IMR-90 (cell line): Measurements from ENCODE around the gene ACSL4. TPM values are rescaled to one million over a fixed set of nuclear protein-coding genes. Genes with fewer than 3 reads are reported as not detected.

Experiments used
- ATAC-seq: fragments of 200-7000 bp; cut with Tn5 transposase; 2 replicates; pipeline ENCODE4 v1.9.1; 2020; ENCODE audit warnings: low read depth, mild to moderate bottlenecking, moderate library complexity
- BruUV-seq: library from RNA; stranded (reverse); fragments of 400-500 nt; replicated peaks from 2 replicates; lab custom pipeline; 2021; lab: Mats Ljungman, UMichigan
- CTCF ChIA-PET: fragments of 300-600 bp; formaldehyde crosslinking; extraction: SDS; loops from one replicate; lab custom pipeline; 2021; ENCODE audit warnings: antibody characterized with exemption; lab: Yijun Ruan, JAX
- POLR2A ChIA-PET: fragments of 300-600 bp; sonication (Branson Sonifier 250); formaldehyde crosslinking; loops from one replicate; lab custom pipeline; 2022; ENCODE audit warnings: antibody characterized with exemption; ENCODE audit not compliant: unreplicated experiment; lab: Charles Lee
- DNase-seq: peaks from one replicate; pipeline ENCODE4 v3.0.0; 2013
- H2AFZ ChIP-seq: replicated peaks from 2 replicates; pipeline ENCODE3; 2013; ENCODE audit warnings: low read length, mild to moderate bottlenecking; ENCODE audit not compliant: poor library complexity
- H2AK5ac ChIP-seq: 2 replicates; pipeline ENCODE4 v1.6.1; 2013; ENCODE audit warnings: low read depth, low read length, inconsistent platforms
- H2AK9ac ChIP-seq: replicated peaks from 2 replicates; pipeline ENCODE3; 2013; ENCODE audit warnings: mild to moderate bottlenecking, low read depth, low read length, moderate library complexity; ENCODE audit not compliant: poor library complexity
- H2BK120ac ChIP-seq: 2 replicates; pipeline ENCODE4 v1.6.1; 2013; ENCODE audit warnings: low read depth, low read length, inconsistent platforms
- H2BK15ac ChIP-seq: 3 replicates; pipeline ENCODE4 v1.6.1; 2013; ENCODE audit warnings: low read depth, low read length, inconsistent platforms
- H2BK20ac ChIP-seq: 2 replicates; pipeline ENCODE4 v1.6.1; 2013; ENCODE audit warnings: low read depth, mild to moderate bottlenecking, inconsistent platforms, low read length, moderate library complexity
- H2BK5ac ChIP-seq: 2 replicates; pipeline ENCODE4 v1.6.1; 2013; ENCODE audit warnings: mild to moderate bottlenecking, low read depth, low read length, inconsistent platforms; ENCODE audit not compliant: poor library complexity, severe bottlenecking
- H3K14ac ChIP-seq: replicated peaks from 2 replicates; pipeline ENCODE4 v1.6.1; 2013; ENCODE audit warnings: low read depth, low read length, inconsistent platforms
- H3K18ac ChIP-seq: 2 replicates; pipeline ENCODE4 v1.6.1; 2013; ENCODE audit warnings: low read depth, low read length, control low read depth
- H3K23ac ChIP-seq: 2 replicates; pipeline ENCODE4 v1.6.1; 2013; ENCODE audit warnings: low read depth, low read length, inconsistent platforms
- H3K27ac ChIP-seq: 2 replicates; pipeline ENCODE4 v1.5.1; 2013; ENCODE audit warnings: mild to moderate bottlenecking, control low read depth, low read length; ENCODE audit not compliant: insufficient read depth
- H3K27me3 ChIP-seq: 2 replicates; pipeline ENCODE4 v1.6.1; 2013; ENCODE audit warnings: low read length; ENCODE audit not compliant: control insufficient read depth, insufficient read depth
- H3K36me3 ChIP-seq: 2 replicates; pipeline ENCODE4 v1.6.1; 2013; ENCODE audit warnings: low read length, mixed read lengths; ENCODE audit not compliant: control insufficient read depth, insufficient read depth
- H3K4ac ChIP-seq: 2 replicates; pipeline ENCODE4 v1.6.1; 2013; ENCODE audit warnings: low read depth, low read length, inconsistent platforms
- H3K4me1 ChIP-seq: 2 replicates; pipeline ENCODE4 v1.6.1; 2013; ENCODE audit warnings: low read length, mixed read lengths; ENCODE audit not compliant: control insufficient read depth, insufficient read depth
- H3K4me2 ChIP-seq: 2 replicates; pipeline ENCODE4 v1.6.1; 2013; ENCODE audit warnings: low read depth, mild to moderate bottlenecking, control low read depth, low read length, moderate library complexity
- H3K4me3 ChIP-seq: 2 replicates; pipeline ENCODE4 v1.5.1; 2013; ENCODE audit warnings: low read depth, mild to moderate bottlenecking, control low read depth, low read length, moderate library complexity; ENCODE audit not compliant: insufficient read depth
- H3K56ac ChIP-seq: 2 replicates; pipeline ENCODE4 v1.6.1; 2013; ENCODE audit warnings: low read length, inconsistent platforms; ENCODE audit not compliant: insufficient read depth; ENCODE audit errors: extremely low read depth
- H3K79me1 ChIP-seq, 2 experiments: 2 replicates each; pipeline ENCODE4 v1.6.1; 2013; ENCODE audit warnings: low read length in 2 of 2, inconsistent platforms in 1 of 2, low read depth in 1 of 2
- H3K9ac ChIP-seq: 2 replicates; pipeline ENCODE4 v1.6.1; 2013; ENCODE audit warnings: low read depth, low read length, control low read depth
- H3K9me1 ChIP-seq: 2 replicates; pipeline ENCODE4 v1.6.1; 2013; ENCODE audit warnings: low read length, inconsistent platforms; ENCODE audit not compliant: insufficient read depth
- H3K9me3 ChIP-seq: 2 replicates; pipeline ENCODE4 v1.6.1; 2013; ENCODE audit warnings: low read length; ENCODE audit not compliant: control insufficient read depth, insufficient read depth
- H4K20me1 ChIP-seq: 2 replicates; pipeline ENCODE4 v1.6.1; 2013; ENCODE audit warnings: low read length, inconsistent platforms; ENCODE audit not compliant: insufficient read depth
- H4K5ac ChIP-seq: 2 replicates; pipeline ENCODE4 v1.6.1; 2013; ENCODE audit warnings: mild to moderate bottlenecking, low read depth, low read length, control low read depth
- H4K8ac ChIP-seq, 2 experiments: 2 replicates each; pipeline ENCODE4 v1.6.1; 2013; ENCODE audit warnings: low read depth in 2 of 2, low read length in 2 of 2, control low read depth in 1 of 2, inconsistent platforms in 1 of 2
- H4K91ac ChIP-seq: 2 replicates; pipeline ENCODE4 v1.6.1; 2013; ENCODE audit warnings: low read depth, low read length, inconsistent platforms; ENCODE audit not compliant: insufficient read depth
- BHLHE40 ChIP-seq: fragments of 150-350 bp; IDR thresholded peaks from 2 replicates; pipeline ENCODE4 v1.6.1; 2016; ENCODE audit warnings: mild to moderate bottlenecking, low read depth, low read length
- CEBPB ChIP-seq: IDR thresholded peaks from 2 replicates; pipeline ENCODE4 v1.6.1; 2012; ENCODE audit warnings: low read depth, low read length, improper control_type of control experiment
- CHD1 ChIP-seq: IDR thresholded peaks from 2 replicates; pipeline ENCODE4 v1.6.1; 2012; ENCODE audit warnings: low read depth, low read length, improper control_type of control experiment
- FOS ChIP-seq: fragments of 150-350 bp; IDR thresholded peaks from 2 replicates; pipeline ENCODE4 v1.6.1; 2016; ENCODE audit warnings: low read depth, low read length
- MAFK ChIP-seq: IDR thresholded peaks from 2 replicates; pipeline ENCODE4 v1.6.1; 2012; ENCODE audit warnings: low read depth, low read length, improper control_type of control experiment
- MAZ ChIP-seq: IDR thresholded peaks from 2 replicates; pipeline ENCODE4 v1.6.1; 2012; ENCODE audit warnings: low read depth, mild to moderate bottlenecking, low read length, improper control_type of control experiment, moderate library complexity, borderline replicate concordance
- MXI1 ChIP-seq: IDR thresholded peaks from 2 replicates; pipeline ENCODE4 v1.6.1; 2012; ENCODE audit warnings: low read depth, mild to moderate bottlenecking, low read length, moderate library complexity, borderline replicate concordance
- NFE2L2 ChIP-seq: fragments of 150-350 bp; IDR thresholded peaks from 2 replicates; pipeline ENCODE4 v1.6.1; 2016; ENCODE audit warnings: low read depth, mild to moderate bottlenecking, low read length
- POLR2A ChIP-seq: IDR thresholded peaks from 2 replicates; pipeline ENCODE4 v1.6.1; 2012; ENCODE audit warnings: mild to moderate bottlenecking, low read depth, low read length
- RAD21 ChIP-seq: IDR thresholded peaks from 2 replicates; pipeline ENCODE4 v1.6.1; 2012; ENCODE audit warnings: low read length, improper control_type of control experiment
- RCOR1 ChIP-seq: IDR thresholded peaks from 2 replicates; pipeline ENCODE4 v1.6.1; 2012; ENCODE audit warnings: mild to moderate bottlenecking, low read length, improper control_type of control experiment; ENCODE audit not compliant: insufficient replicate concordance
- RFX5 ChIP-seq: IDR thresholded peaks from 2 replicates; pipeline ENCODE4 v1.8.0; 2012; ENCODE audit warnings: low read depth, mild to moderate bottlenecking, low read length, moderate library complexity
- SMC3 ChIP-seq: fragments of 150-350 bp; IDR thresholded peaks from 2 replicates; pipeline ENCODE4 v1.6.1; 2016; ENCODE audit warnings: low read depth, mild to moderate bottlenecking, antibody characterized with exemption, low read length, moderate library complexity
- WGBS, 2 experiments: methylation state at CpG; one replicate each; pipeline versions ENCODE4 v1.1.5 to v1.1.7; 2013; ENCODE audit warnings: missing lambda C conversion rate in 2 of 2; ENCODE audit not compliant: insufficient read length in 1 of 2; ENCODE audit errors: extremely low coverage in 2 of 2; 5-methylcytosine and 5-hydroxymethylcytosine counted together
- dilution Hi-C: fragments of 300-500 bp; cut with HindIII; formaldehyde crosslinking; loops from one replicate; pipeline ENCODE4 v1.14.3; 2018; ENCODE audit warnings: low sequenced_read_pairs; ENCODE audit not compliant: unreplicated experiment
- in situ Hi-C: fragments of 300-500 bp; cut with MboI; formaldehyde crosslinking; loops from 3 replicates; pipeline ENCODE4 v1.14.3; 2019; ENCODE audit warnings: low sequenced_read_pairs, inconsistent platforms, mixed read lengths
- intact Hi-C: fragments of 100-400 bp; cut with micrococcal nuclease; formaldehyde crosslinking; loops from 2 replicates; pipeline ENCODE4 v1.10.0; 2022
- polyA plus RNA-seq, 3 experiments: library from polyadenylated mRNA; depleted of rRNA; stranded (reverse); fragments of >200 nt; gene quantifications; 2 replicates each; pipeline ENCODE4 v1.2.3, GENCODE V29; 2012; ENCODE audit warnings: low replicate concordance in 1 of 3
- total RNA-seq: library from RNA; depleted of rRNA; stranded (reverse); fragments of >200 nt; gene quantifications from 2 replicates; pipeline ENCODE4 v1.2.3, GENCODE V29; 2012
- TF ChIP-seq, protein P1 (sequence below): conservative IDR thresholded peaks from 2 replicates; pipeline ENCODE4 v1.5.1; 2012; ENCODE audit warnings: mild to moderate bottlenecking, low read depth, low read length, improper control_type of control experiment
- TF ChIP-seq, protein P2 (sequence below): fragments of 150-350 bp; IDR thresholded peaks from 2 replicates; pipeline ENCODE4 v1.6.1; 2016; ENCODE audit warnings: low read depth, mild to moderate bottlenecking, low read length, moderate library complexity, borderline replicate concordance
- TF ChIP-seq, protein P3 (sequence below): fragments of 150-350 bp; IDR thresholded peaks from 2 replicates; pipeline ENCODE4 v1.6.1; 2017; ENCODE audit warnings: mild to moderate bottlenecking, antibody characterized with exemption, low read length, low read depth

Gene ACSL4
- total and polyA plus RNA-seq, 2 of the 4 experiments (the other 2 are of a cell fraction) = 29.6 to 59.7 TPM

DNA sequence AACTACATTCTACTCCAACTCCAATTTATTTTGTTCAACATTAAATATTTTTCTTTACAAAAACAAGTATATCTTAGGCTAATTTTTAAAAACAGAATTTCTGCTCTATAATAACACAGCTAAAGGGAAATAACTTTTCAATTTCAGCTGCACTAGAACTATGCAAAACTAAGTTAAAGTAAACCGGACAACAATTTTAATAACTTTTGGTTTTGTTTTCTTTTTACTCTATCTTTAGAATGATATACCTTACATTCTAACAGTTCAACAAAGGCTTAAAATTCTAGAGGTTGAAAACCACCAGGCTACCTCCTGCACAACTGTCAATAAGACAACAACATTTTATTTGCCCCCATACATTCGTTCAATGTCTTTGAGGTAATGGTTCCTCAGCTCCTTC, 89.4 kb downstream of the ACSL4 start:
- no peak for DNase-seq
- Histone ChIP-seq H3K9me1 (no peaks in the 10 kb centered on the region), H3K27me3 (no peaks in the 10 kb centered on the region; the same call in 1 of the 2 replicates), H3K4me1 (no peaks in the 10 kb centered on the region), H3K9ac (no peak overlapping the region), H3K9me3 (no peaks in the 10 kb centered on the region), H2BK15ac (no peak overlapping the region), H3K23ac (no peak overlapping the region), H2AK5ac (no peak overlapping the region), H4K91ac (no peak overlapping the region), H2BK120ac (no peak overlapping the region), H3K4me3 (no peak overlapping the region), H3K56ac (no peak overlapping the region), H3K18ac (no peak overlapping the region), H4K5ac (no peak overlapping the region), H3K14ac (no peak overlapping the region), H3K36me3 (no peaks in the 10 kb centered on the region), H2AFZ (no peak overlapping the region), H3K4ac (no peak overlapping the region), H2BK20ac (no peak overlapping the region), H3K4me2 (no peak overlapping the region), H4K20me1 (peaks cover 2% of the 10 kb centered on the region; the same call in 1 of the 2 replicates), H4K8ac (no peak overlapping the region), H2BK5ac (no peak overlapping the region), H3K27ac (no peak overlapping the region), H3K79me1 (0 out of 4 replicates have a peak, but pooled peaks cover 0 to 3% of the 10 kb centered on the region in 2 experiments), H2AK9ac (no peak overlapping the region)
- no TSS peak for BruUV-seq
- intact Hi-C loops = no loop called here
- WGBS, 2 experiments = 17% methylated on average over 1 of the region's 2 CpGs; no CpG with 5 or more reads in 1 of the 2 experiments
- dilution Hi-C loops = no loop called here
- no peak for ATAC-seq
- ChIA-PET CTCF (no interaction called here), POLR2A (no interaction called here)
- TF ChIP-seq, protein P1, sequence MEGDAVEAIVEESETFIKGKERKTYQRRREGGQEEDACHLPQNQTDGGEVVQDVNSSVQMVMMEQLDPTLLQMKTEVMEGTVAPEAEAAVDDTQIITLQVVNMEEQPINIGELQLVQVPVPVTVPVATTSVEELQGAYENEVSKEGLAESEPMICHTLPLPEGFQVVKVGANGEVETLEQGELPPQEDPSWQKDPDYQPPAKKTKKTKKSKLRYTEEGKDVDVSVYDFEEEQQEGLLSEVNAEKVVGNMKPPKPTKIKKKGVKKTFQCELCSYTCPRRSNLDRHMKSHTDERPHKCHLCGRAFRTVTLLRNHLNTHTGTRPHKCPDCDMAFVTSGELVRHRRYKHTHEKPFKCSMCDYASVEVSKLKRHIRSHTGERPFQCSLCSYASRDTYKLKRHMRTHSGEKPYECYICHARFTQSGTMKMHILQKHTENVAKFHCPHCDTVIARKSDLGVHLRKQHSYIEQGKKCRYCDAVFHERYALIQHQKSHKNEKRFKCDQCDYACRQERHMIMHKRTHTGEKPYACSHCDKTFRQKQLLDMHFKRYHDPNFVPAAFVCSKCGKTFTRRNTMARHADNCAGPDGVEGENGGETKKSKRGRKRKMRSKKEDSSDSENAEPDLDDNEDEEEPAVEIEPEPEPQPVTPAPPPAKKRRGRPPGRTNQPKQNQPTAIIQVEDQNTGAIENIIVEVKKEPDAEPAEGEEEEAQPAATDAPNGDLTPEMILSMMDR = no peak
- TF ChIP-seq POLR2A (no peak), CHD1 (no peak), FOS (no peak), SMC3 (no peak), MAZ (no peak), NFE2L2 (no peak), BHLHE40 (no peak), MXI1 (no peak), RAD21 (no peak), MAFK (no peak), CEBPB (no peak), RFX5 (no peak), RCOR1 (no peak)
- TF ChIP-seq, protein P2, sequence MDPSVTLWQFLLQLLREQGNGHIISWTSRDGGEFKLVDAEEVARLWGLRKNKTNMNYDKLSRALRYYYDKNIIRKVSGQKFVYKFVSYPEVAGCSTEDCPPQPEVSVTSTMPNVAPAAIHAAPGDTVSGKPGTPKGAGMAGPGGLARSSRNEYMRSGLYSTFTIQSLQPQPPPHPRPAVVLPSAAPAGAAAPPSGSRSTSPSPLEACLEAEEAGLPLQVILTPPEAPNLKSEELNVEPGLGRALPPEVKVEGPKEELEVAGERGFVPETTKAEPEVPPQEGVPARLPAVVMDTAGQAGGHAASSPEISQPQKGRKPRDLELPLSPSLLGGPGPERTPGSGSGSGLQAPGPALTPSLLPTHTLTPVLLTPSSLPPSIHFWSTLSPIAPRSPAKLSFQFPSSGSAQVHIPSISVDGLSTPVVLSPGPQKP = no peak
- TF ChIP-seq, protein P3, sequence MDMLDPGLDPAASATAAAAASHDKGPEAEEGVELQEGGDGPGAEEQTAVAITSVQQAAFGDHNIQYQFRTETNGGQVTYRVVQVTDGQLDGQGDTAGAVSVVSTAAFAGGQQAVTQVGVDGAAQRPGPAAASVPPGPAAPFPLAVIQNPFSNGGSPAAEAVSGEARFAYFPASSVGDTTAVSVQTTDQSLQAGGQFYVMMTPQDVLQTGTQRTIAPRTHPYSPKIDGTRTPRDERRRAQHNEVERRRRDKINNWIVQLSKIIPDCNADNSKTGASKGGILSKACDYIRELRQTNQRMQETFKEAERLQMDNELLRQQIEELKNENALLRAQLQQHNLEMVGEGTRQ = no peak
- in situ Hi-C loops = no loop called here
